ENCODE data around the gene FOXF1. TPM values are rescaled to one million over a fixed set of nuclear protein-coding genes. Genes with fewer than 3 reads are reported as not detected.

The FOXF1 gene
- total and polyA plus RNA-seq, 2 experiments from 2014 or later = 1.5 to 4.2 TPM

- Histone ChIP-seq H3K36me3 (ENCODE audit: low read depth) (no peaks in the 10 kb centered on the region), H3K27ac (no peak overlapping the region), H3K79me2 (ENCODE audit: insufficient read depth) (no peaks in the 10 kb centered on the region), H3K4me3 (no peak overlapping the region), H2AFZ (no peak overlapping the region), H3F3A (ENCODE audit: insufficient read depth) (no peaks in the 10 kb centered on the region), H3K4me2 (ENCODE audit: unreplicated experiment) (no peak overlapping the region), H3K9me2 (ENCODE audit: insufficient read depth) (no peaks in the 10 kb centered on the region), H3K27me3 (replicated peaks; ENCODE audit: insufficient read depth) (peaks cover 38% of the 10 kb centered on the region), H4K20me1 (ENCODE audit: insufficient read depth) (no peaks in the 10 kb centered on the region), H3K9me3 (ENCODE audit: low read depth) (no peaks in the 10 kb centered on the region), H3K9ac (no peak overlapping the region), H3K4me1 (ENCODE audit: insufficient read depth) (no peaks in the 10 kb centered on the region)
- WGBS, 2 experiments (ENCODE audit: low coverage in 1 of 2, low lambda C conversion rate in 2 of 2, missing lambda C conversion rate in 2 of 2) = 65 to 68% methylated on average over 35 of the region's 35 CpGs
- no peak for DNase-seq
- TF ChIP-seq EZH2phosphoT487 (IDR thresholded peaks at IDR 0.05; ENCODE audit: insufficient read depth, low read depth) (no peak), EZH2 (IDR thresholded peaks at IDR 0.05; ENCODE audit: insufficient read depth, poor library complexity, severe bottlenecking) (no peak)
- in situ Hi-C loops (cut with MboI) = loop anchor here (5.0 to 25.0 kb wide), 2 partner anchors 449 to 684 kb away; no protein-coding TSS in a partner anchor
Observed at GRCh38 chr16:86521236-86522197, 11.2 kb downstream of the FOXF1 start.

- no peak for DNase-seq
- in situ Hi-C loops (cut with MboI) = loop anchor here (5.0 to 25.0 kb wide), 2 partner anchors 450 to 685 kb away; no protein-coding TSS in a partner anchor
- H3K4me1 ChIP-seq (ENCODE audit: insufficient read depth) = no peaks in the 10 kb centered on the region
- peaks cover 38% of the 10 kb centered on the region for H3K27me3 ChIP-seq (replicated peaks; ENCODE audit: insufficient read depth)
- no peak overlapping the region for H3K9ac ChIP-seq
- H3K9me3 ChIP-seq (ENCODE audit: low read depth) = no peaks in the 10 kb centered on the region
- H2AFZ ChIP-seq = no peak overlapping the region
- WGBS, 2 experiments (ENCODE audit: low coverage in 1 of 2, low lambda C conversion rate in 2 of 2, missing lambda C conversion rate in 2 of 2) = 82 to 83% methylated on average over 16 of the region's 16 CpGs
- no peaks in the 10 kb centered on the region for H4K20me1 ChIP-seq (ENCODE audit: insufficient read depth)
- no peaks in the 10 kb centered on the region for H3F3A ChIP-seq (ENCODE audit: insufficient read depth)
- H3K27ac ChIP-seq = no peak overlapping the region
- H3K9me2 ChIP-seq (ENCODE audit: insufficient read depth) = no peaks in the 10 kb centered on the region
- H3K4me3 ChIP-seq = no peak overlapping the region
- no peaks in the 10 kb centered on the region for H3K36me3 ChIP-seq (ENCODE audit: low read depth)
- H3K4me2 ChIP-seq (ENCODE audit: unreplicated experiment) = no peak overlapping the region
- no peaks in the 10 kb centered on the region for H3K79me2 ChIP-seq (ENCODE audit: insufficient read depth)
- TF ChIP-seq EZH2 (IDR thresholded peaks at IDR 0.05; ENCODE audit: insufficient read depth, poor library complexity, severe bottlenecking) (no peak), EZH2phosphoT487 (IDR thresholded peaks at IDR 0.05; ENCODE audit: insufficient read depth, low read depth) (no peak)
Observed at GRCh38 chr16:86522634-86523033, 12.3 kb downstream of the FOXF1 start.

GRCh38 chr16:86523166-86523740 is 12.9 kb downstream of the FOXF1 start:
- no peak for DNase-seq
- H3F3A ChIP-seq (ENCODE audit: insufficient read depth) = no peaks in the 10 kb centered on the region
- H3K9ac ChIP-seq = no peak overlapping the region
- no peaks in the 10 kb centered on the region for H3K9me2 ChIP-seq (ENCODE audit: insufficient read depth)
- TF ChIP-seq EZH2 (IDR thresholded peaks at IDR 0.05; ENCODE audit: insufficient read depth, poor library complexity, severe bottlenecking) = no peak
- TF ChIP-seq EZH2phosphoT487 (IDR thresholded peaks at IDR 0.05; ENCODE audit: insufficient read depth, low read depth) = no peak
- no peaks in the 10 kb centered on the region for H3K79me2 ChIP-seq (ENCODE audit: insufficient read depth)
- H3K36me3 ChIP-seq (ENCODE audit: low read depth) = no peaks in the 10 kb centered on the region
- H3K9me3 ChIP-seq (ENCODE audit: low read depth) = no peaks in the 10 kb centered on the region
- H3K4me1 ChIP-seq (ENCODE audit: insufficient read depth) = no peaks in the 10 kb centered on the region
- H3K27me3 ChIP-seq (replicated peaks; ENCODE audit: insufficient read depth) = peaks cover 38% of the 10 kb centered on the region
- no peak overlapping the region for H3K4me2 ChIP-seq (ENCODE audit: unreplicated experiment)
- in situ Hi-C loops (cut with MboI) = loop anchor here (5.0 to 25.0 kb wide), 2 partner anchors 451 to 686 kb away; no protein-coding TSS in a partner anchor
- H2AFZ ChIP-seq = no peak overlapping the region
- no peak overlapping the region for H3K27ac ChIP-seq
- no peaks in the 10 kb centered on the region for H4K20me1 ChIP-seq (ENCODE audit: insufficient read depth)
- H3K4me3 ChIP-seq = no peak overlapping the region
- WGBS, 2 experiments (ENCODE audit: low coverage in 1 of 2, low lambda C conversion rate in 2 of 2, missing lambda C conversion rate in 2 of 2) = 53 to 62% methylated on average over 5 of the region's 5 CpGs

- Histone ChIP-seq H3K79me2 (ENCODE audit: insufficient read depth) (no peaks in the 10 kb centered on the region), H3K36me3 (ENCODE audit: low read depth) (no peaks in the 10 kb centered on the region), H3K4me2 (ENCODE audit: unreplicated experiment) (no peak overlapping the region), H3K4me3 (no peak overlapping the region), H3K9me2 (ENCODE audit: insufficient read depth) (no peaks in the 10 kb centered on the region), H3K4me1 (ENCODE audit: insufficient read depth) (no peaks in the 10 kb centered on the region), H2AFZ (no peak overlapping the region), H3K9me3 (ENCODE audit: low read depth) (no peaks in the 10 kb centered on the region), H3K27me3 (replicated peaks; ENCODE audit: insufficient read depth) (peaks cover 38% of the 10 kb centered on the region), H4K20me1 (ENCODE audit: insufficient read depth) (no peaks in the 10 kb centered on the region), H3F3A (ENCODE audit: insufficient read depth) (no peaks in the 10 kb centered on the region), H3K27ac (no peak overlapping the region), H3K9ac (no peak overlapping the region)
- no peak for DNase-seq
- WGBS, 2 experiments (ENCODE audit: low coverage in 1 of 2, low lambda C conversion rate in 2 of 2, missing lambda C conversion rate in 2 of 2) = 6 to 8% methylated on average over 6 of the region's 6 CpGs
- in situ Hi-C loops (cut with MboI) = loop anchor here (5.0 to 25.0 kb wide), 2 partner anchors 452 to 687 kb away; no protein-coding TSS in a partner anchor
- TF ChIP-seq EZH2phosphoT487 (IDR thresholded peaks at IDR 0.05; ENCODE audit: insufficient read depth, low read depth) = no peak
- no peak for TF ChIP-seq EZH2 (IDR thresholded peaks at IDR 0.05; ENCODE audit: insufficient read depth, poor library complexity, severe bottlenecking)
Observed at GRCh38 chr16:86524029-86524428, 13.7 kb downstream of the FOXF1 start.
